DMS 273 (cell line): Measurements from ENCODE around the gene DOCK9.

Source experiments
- DNase-seq: peaks from one replicate; lab custom pipeline; 2025; ENCODE audit not compliant: unreplicated experiment; lab: John Stamatoyannopoulos, UW

DOCK9 gene

GRCh38 chr13:98751367-98751782, 226.5 kb downstream of the DOCK9 start:
- DNase-seq = peak; percentile 53

GRCh38 chr13:98749501-98749900, 228.4 kb downstream of the DOCK9 start:
- DNase-seq = no peak

- no peak for DNase-seq
Observed at GRCh38 chr13:98746968-98747367, 230.9 kb downstream of the DOCK9 start.
